Activated T-cell treated with anti-CD3 and anti-CD28 coated beads for 1 hour (primary cell): Measurements from ENCODE around the gene MALRD1.

Experiments
- DNase-seq: peaks from one replicate; pipeline ENCODE4 v3.0.0-alpha.2; 2020; ENCODE audit warnings: low read depth

The MALRD1 gene

DNA sequence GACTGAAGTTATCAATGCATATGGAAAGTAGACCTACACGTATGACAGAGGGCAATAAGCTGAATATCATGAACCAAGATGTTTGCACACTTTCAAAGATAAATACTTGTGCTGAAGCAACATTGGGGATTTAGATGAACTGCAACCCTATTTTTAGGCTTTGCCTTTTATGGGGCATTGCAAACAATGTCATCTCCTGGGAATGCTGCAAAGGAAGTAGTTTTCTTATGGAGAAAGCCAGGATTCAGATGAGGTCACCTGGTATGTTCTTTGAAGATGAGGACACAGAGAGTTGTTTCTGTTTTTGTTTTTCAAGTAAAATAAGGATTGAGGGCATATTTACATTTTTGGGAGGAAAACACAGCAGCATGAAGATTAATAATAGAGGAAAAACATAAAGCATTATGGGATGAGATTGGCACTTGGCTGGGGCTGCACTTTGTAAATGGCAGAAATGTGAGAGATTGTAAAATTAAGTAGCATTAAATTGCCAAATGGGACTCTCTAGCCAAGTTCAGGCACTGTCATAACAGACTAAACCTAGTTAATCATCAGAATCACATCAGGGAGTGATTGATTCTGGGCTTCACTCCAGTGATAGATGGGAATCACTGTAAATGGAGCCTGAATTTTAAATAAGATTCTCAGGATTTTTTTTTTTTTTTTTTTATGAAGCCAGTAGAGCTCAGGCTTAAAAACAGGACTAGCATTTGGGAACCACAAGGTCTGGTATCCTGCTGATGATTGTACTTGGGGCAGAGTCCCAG lies 63.1 kb downstream of the MALRD1 start:
- no peak for DNase-seq

DNA sequence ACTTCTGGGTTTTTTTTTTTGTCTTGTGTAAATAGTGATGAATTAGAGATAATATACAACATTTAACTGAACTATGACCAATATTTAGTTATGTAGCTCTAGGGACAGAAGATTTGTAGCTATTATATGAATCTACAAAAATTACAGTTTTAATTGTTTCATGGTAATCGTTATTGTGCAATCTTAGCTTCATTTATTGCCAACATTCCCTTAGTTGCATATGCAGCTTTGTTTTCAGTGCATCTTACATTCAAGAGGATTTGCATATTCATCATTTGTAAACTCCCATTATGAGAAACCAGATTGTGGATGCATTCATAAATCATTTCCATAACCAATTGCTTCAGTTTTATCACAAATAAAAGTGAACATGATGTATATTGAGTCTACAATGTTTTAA lies 68.8 kb downstream of the MALRD1 start:
- no peak for DNase-seq

- DNase-seq = no peak
Measured at GRCh38 chr10:19119191-19119590, 70.6 kb downstream of the MALRD1 start.

GRCh38 chr10:19120381-19120908 lies 71.8 kb downstream of the MALRD1 start:
- DNase-seq = no peak

- DNase-seq = no peak
Measured at GRCh38 chr10:19133992-19134391, 85.4 kb downstream of the MALRD1 start.

DNA sequence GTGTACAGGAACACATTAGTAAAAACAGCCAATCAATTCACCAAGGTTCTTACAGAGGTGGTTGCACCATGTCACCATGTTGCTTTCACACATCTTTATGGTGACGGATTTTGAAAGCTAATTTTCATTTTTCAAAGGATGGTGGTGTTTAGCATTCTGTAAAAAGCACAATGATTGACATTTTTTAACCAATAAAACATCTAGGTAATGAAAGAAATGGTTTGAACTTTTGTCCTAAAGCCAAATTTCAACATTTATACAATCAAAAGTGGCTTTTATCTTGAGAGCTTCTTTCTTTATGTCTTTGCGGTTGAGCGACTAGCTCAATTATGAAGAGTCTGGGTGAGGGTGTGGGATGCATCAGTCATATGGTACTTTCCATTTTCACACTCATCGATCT lies 94.4 kb downstream of the MALRD1 start:
- DNase-seq = no peak

GRCh38 chr10:19144206-19144605 lies 95.6 kb downstream of the MALRD1 start:
- DNase-seq = no peak

- no peak for DNase-seq
Measured at GRCh38 chr10:19154375-19154774, 105.8 kb downstream of the MALRD1 start.

- DNase-seq = no peak
Measured at GRCh38 chr10:19158358-19158757, 109.8 kb downstream of the MALRD1 start.

GRCh38 chr10:19158870-19159269 lies 110.3 kb downstream of the MALRD1 start:
- no peak for DNase-seq

- DNase-seq = no peak
Measured at GRCh38 chr10:19164461-19164860, 115.9 kb downstream of the MALRD1 start.

- DNase-seq = no peak
Measured at GRCh38 chr10:19168584-19168983, 120.0 kb downstream of the MALRD1 start.

GRCh38 chr10:19169041-19169440 lies 120.4 kb downstream of the MALRD1 start:
- no peak for DNase-seq

DNA sequence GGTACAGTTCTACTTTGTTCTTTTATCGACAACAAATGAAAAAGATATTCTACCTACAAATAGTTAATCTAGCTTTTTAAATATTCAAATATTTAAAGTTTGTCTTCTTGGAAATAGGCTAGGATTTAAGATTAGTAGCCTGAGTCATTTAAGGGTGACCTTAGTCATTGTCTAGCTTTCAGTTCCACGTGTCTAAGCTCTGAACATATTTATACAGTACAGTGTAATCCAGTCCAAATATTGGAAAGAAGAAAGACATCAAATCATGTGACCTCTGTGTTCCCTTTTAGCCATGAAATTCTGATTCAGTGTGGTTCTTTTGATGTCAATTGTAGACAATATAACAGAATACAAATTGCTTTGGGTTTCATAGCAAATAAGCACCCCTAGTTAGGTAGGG lies 121.1 kb downstream of the MALRD1 start:
- no peak for DNase-seq

DNA sequence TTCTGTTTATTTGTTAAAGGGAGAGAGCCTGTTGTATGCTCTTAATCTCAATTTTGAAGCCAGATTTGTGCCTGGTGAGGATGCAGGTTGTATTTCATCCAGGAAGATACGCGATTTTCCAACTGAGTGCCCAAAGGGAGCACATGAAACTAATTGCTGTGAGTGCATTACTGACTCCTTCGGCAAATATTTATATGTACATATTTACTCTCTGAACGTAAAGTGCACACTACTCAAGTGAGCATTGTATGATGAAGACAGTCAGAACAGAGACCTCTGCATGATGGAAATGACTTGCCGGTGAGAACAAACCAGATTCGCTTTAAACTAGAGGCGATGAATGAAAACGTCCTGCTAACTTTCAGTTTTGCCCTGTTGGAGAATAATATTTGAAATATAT lies 130.1 kb downstream of the MALRD1 start:
- no peak for DNase-seq

- DNase-seq = no peak
Measured at GRCh38 chr10:19184891-19185290, 136.3 kb downstream of the MALRD1 start.

GRCh38 chr10:19194866-19195265 lies 146.3 kb downstream of the MALRD1 start:
- DNase-seq = no peak

DNA sequence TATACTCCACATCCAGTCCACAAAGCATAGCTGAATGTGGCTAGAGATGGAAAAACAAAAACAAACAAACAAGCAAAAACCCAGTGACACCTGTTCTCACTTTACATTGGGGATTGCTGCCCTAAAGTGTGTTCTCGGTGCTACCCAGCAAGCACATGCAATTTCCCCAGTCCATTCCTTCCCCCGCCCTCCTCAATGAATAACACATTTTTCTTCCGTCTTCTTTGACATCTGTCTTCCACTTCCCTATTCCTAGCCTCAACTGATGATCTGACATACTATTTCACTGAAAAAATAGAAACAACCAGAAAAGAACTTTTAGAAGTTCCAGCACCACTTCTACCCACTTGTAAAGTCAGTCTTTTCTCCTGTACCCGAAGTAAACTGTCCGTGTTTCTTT lies 147.1 kb downstream of the MALRD1 start:
- no peak for DNase-seq

- DNase-seq = no peak
Measured at GRCh38 chr10:19200211-19200610, 151.6 kb downstream of the MALRD1 start.

DNA sequence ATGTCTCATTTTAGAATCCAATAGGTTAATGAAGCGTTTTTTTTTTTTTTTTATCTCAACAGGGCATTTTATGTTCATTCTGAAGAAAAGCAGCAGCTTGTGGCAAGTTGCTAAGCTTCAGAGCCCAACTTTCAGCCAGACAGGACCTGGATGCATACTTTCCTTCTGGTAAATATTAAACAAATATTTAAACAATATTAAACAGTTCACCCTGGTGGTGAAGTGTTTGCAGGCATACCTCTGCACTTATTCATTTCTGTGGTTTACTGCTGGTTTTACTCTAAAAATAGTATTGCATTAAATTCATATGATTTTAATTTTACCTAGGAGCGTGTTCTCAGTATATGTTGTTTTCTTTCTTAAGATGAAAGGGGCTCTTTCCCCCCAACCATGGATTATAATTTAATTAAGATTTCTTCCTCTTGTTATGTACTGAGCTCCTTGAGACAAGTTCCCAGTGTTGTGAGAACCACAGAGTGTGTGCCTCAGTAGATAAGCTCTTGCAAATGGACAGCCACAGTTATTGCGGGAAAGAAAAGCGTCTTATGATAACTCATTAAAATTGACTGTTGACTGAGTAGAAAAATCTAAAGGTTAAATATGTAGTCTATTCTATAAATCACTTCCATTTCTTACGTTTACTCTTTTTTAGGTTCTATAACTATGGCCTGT lies 155.8 kb downstream of the MALRD1 start:
- DNase-seq = no peak

GRCh38 chr10:19209319-19209718 lies 160.7 kb downstream of the MALRD1 start:
- no peak for DNase-seq

GRCh38 chr10:19212590-19212989 lies 164.0 kb downstream of the MALRD1 start:
- DNase-seq = no peak

GRCh38 chr10:19221216-19221615 lies 172.6 kb downstream of the MALRD1 start:
- no peak for DNase-seq

- DNase-seq = no peak
Measured at GRCh38 chr10:19226025-19226424, 177.4 kb downstream of the MALRD1 start.
